LoVo (cell line): ENCODE measurements around the gene CYP26B1.

Source experiments
- DNase-seq: peaks from one replicate; pipeline ENCODE4 v3.0.0-alpha.2; 2016; ENCODE audit warnings: low spot score

Gene CYP26B1

DNA sequence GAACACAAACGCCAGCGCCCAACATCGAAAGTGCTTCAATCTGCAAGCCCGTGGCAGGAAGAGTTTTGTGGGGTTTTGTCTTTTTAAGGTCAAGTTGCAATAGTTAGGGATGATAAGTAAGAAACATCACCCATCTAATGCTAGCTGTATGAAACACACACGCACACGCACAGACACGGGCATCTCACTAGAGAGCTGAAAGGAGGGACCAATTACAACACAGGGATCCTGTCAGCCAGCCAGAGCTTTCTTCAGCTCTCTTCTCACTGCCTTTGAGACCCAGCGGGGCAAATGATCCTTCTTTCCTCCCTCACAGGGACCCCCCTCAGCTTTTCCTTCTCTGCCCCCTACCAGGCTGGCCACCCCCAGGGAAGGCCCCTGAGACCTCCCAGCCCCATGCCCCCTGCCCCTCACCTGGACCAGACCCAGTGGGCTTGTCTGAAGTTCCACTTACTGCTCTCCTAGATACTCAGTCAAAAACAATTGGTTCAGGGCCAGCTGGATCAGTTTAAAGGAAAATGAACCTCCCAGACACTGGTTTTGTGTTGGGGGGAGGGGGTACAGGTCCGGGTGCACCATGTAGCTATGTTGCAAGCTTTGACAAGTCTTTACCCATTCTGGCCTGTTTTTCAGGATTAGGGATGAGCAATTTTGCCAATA is 17.9 kb downstream of the CYP26B1 start:
- no peak for DNase-seq

GRCh38 chr2:72128843-72129227 is 18.8 kb downstream of the CYP26B1 start:
- DNase-seq: no peak

GRCh38 chr2:72128059-72128842 is 19.4 kb downstream of the CYP26B1 start:
- no peak for DNase-seq

- no peak for DNase-seq
Measured at GRCh38 chr2:72127401-72128058, 20.1 kb downstream of the CYP26B1 start.

DNA sequence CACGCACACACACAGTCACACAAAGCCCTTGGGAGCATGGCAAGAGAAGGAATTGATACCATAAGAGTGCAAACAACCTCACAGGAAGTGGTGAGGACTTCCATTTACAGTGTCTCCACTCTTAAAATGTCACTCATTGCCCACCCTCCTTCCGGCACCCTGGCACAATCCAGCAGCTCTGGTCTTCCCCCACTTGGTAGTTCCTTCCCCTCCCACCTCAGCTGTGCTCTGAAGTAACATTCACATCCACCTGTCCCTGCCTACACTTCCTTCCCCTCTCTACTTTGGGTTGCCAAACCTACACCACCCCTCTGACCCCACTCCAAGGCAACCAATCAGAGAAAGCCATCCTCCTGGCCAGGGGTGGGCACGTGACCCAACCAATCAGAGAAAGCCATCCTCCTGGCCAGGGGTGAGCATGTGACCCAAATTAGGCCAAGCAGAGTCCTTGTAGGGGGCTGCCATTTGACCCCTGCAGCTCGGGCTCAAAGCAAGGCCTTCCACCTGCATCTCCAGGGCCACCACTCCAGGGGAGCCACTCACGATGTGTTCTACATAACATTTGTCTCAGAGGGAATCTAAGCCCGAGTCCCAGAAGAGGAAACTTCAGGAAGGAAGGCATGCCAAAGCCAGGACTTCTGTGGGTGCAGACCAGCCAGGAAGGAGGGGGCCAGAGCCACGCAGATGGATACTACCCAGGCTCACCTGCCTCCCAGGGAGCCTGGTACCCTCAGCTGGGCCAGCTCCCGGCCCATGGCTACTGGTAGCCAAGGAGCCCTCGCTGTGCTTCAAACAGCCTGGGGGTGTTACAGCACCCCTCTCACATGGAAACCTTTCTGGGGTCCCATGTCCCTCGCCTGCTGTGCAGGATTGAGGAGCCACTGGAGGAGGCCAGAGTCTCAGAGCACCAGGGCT is 21.2 kb downstream of the CYP26B1 start:
- DNase-seq: no peak

DNA sequence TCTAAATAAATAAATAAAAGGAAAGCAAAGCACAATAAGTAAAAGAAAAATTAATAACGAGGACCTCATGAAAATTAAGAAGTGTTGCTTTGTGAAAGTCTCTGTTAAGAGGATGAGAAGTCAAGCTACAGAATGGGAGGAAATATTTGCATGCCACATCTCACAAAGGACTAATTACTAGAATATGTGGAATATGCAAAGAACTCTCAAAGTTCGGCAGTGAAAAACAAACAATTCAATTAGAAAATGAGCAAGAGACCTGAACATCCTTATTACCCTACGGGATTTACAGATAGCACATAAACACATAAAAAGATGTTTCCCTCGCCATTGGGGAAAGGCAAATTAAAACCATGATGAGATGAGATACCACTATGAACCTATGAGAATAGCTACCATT is 23.3 kb downstream of the CYP26B1 start:
- no peak for DNase-seq

DNA sequence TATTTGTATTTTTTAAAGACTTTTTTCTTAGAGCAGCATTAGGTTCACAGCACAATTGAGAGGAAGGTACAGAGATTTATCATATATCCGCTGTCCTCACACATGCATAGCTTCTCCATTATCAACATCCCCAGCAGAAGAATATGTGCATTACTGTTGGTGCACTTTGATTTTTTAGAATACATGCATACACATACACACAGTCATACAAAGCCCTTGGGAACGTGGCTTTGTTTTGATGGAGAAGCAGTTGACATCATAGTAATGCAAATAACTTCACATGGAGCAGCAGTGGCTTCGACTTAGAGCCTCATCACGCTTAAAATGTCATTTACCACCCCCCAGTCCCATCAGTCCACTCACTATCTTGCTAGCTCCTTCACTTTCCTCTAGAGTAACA is 26.5 kb downstream of the CYP26B1 start:
- no peak for DNase-seq

DNA sequence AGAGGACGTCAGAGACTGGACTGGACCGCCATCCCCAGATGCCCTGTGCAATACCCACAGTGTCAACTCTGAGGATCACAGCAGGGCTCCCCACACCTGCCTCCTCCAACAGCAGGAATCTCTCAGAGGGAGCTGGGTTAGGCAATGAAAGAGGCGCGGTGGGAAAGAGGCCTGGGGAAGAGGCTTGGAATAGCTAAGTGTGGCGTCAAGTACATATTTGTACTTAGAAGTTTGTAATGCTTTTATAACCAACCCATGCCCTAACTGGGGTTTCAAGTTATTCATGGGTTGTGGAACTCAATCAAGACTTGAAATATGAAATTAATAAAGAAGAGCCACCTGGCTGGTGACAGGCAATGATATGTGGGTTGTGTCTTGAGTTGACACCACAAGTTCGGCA is 28.7 kb downstream of the CYP26B1 start:
- DNase-seq: no peak

GRCh38 chr2:72118386-72118785 is 29.3 kb downstream of the CYP26B1 start:
- no peak for DNase-seq

- DNase-seq: no peak
Measured at GRCh38 chr2:72117718-72118117, 29.9 kb downstream of the CYP26B1 start.

GRCh38 chr2:72117029-72117428 is 30.6 kb downstream of the CYP26B1 start:
- DNase-seq: no peak

DNA sequence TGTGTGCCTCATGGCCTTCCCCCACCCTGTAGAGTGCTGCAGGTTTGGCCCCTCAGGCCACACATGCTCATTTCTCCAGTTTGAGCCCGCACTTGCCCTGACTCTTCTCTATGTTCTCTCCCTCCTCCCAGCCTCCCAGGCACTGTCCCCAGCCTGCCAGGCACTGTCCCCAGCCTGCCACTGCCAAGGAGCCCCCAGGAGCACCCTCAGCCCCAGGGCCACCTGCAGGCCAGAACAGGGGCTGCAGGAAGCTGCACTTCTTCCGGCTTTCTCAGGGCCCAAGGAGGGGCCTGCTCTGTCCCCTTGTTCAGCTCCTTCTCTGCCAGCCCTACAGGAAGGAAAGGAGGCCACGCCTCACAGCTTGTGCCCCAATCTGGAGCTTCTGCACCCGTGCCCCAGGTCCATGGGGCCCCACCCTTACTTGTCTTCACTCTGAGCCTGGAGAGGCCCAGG is 31.6 kb downstream of the CYP26B1 start:
- DNase-seq: no peak

- DNase-seq: peak; percentile 51
Measured at GRCh38 chr2:72115110-72116080, 32.3 kb downstream of the CYP26B1 start.

- DNase-seq: no peak
Measured at GRCh38 chr2:72114693-72115051, 33.0 kb downstream of the CYP26B1 start.

GRCh38 chr2:72113847-72114692 is 33.6 kb downstream of the CYP26B1 start:
- no peak for DNase-seq

GRCh38 chr2:72112981-72113846 is 34.4 kb downstream of the CYP26B1 start:
- no peak for DNase-seq

DNA sequence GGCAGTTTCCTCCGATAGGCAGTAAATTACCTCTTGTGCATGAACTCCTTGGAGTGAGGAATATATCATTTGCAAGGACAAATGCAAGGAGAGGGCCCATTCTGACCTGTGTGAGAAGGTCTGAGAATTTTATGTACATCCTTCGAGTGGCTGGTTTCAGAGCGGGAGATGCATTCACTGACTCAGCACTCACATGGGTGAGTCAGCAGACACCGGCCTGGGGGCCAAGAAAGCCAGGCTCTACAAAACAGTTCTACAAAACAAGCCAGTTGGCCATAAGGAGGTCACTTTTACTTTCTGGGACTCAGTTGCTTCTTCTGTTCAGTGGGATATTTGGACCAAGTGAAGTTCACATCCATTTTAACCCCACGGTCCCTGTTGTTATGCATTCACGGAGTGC is 35.3 kb downstream of the CYP26B1 start:
- no peak for DNase-seq

GRCh38 chr2:72111061-72111460 is 36.6 kb downstream of the CYP26B1 start:
- no peak for DNase-seq

DNA sequence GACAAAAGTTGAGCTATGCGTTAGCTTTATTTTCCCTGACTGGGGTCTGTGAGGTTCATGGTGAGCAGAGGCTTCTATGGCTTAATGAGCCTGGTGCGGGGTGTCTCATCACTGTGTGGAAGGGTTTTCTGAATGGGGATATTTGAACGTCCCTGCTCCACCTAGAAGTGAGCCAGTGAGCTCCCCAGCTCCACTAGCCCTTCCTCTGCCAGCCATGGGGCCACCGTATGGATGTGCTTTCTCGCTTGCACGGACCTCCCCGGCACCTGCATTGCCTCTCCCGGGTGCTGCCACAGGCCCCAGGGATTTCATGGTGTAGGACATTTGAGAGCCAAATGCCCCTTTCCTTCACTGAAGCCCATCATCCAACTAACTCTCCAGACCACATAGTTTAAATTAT is 37.8 kb downstream of the CYP26B1 start:
- DNase-seq: no peak
